ENCODE measurements around the gene ACTL8.

Gene ACTL8

GRCh38 chr1:17755120-17755519 is at the start of gene ACTL8:
ACTL8 (plus strand) TSS chr1:17755333; CDS start chr1:17823009, 67,676 bp downstream.
- no peak for DNase-seq (ENCODE audit: extremely low read depth, low read depth)
- peak; percentile 68 for TF ChIP-seq CTCF (IDR thresholded peaks at IDR 0.05; ENCODE audit: low read depth, low read length, missing control alignments)
- H3K4me3 ChIP-seq (replicated peaks; ENCODE audit: low read depth, low read length): no peak within 1 kb of the TSS

DNA sequence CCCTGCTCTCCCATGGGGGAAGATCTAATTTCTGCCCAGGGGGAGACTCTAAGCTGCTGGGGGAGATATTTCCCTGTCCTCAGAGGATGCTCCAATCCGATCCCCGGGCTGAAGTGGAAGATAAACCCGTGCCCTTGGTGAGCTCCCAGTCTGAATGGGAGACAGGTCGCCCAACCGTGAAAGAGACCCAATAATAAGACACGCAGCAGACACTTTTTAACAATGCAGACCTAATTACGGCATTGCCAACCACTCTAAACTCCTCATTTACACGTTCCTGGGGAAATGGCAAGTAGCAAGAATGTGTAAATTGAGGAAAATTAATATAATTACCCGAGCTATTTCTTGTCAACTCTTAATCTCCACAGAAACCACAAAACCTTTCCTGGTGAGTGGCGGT is 48.7 kb upstream of the ACTL8 start:
- DNase-seq (ENCODE audit: extremely low read depth, low read depth): no peak
- no peak for TF ChIP-seq CTCF (IDR thresholded peaks at IDR 0.05; ENCODE audit: low read depth, low read length, missing control alignments)
- H3K4me3 ChIP-seq (replicated peaks; ENCODE audit: low read depth, low read length): no peak overlapping the region

GRCh38 chr1:17709981-17710380 is 45.2 kb upstream of the ACTL8 start:
- no peak overlapping the region for H3K4me3 ChIP-seq (replicated peaks; ENCODE audit: low read depth, low read length)
- DNase-seq (ENCODE audit: extremely low read depth, low read depth): no peak
- no peak for TF ChIP-seq CTCF (IDR thresholded peaks at IDR 0.05; ENCODE audit: low read depth, low read length, missing control alignments)

DNA sequence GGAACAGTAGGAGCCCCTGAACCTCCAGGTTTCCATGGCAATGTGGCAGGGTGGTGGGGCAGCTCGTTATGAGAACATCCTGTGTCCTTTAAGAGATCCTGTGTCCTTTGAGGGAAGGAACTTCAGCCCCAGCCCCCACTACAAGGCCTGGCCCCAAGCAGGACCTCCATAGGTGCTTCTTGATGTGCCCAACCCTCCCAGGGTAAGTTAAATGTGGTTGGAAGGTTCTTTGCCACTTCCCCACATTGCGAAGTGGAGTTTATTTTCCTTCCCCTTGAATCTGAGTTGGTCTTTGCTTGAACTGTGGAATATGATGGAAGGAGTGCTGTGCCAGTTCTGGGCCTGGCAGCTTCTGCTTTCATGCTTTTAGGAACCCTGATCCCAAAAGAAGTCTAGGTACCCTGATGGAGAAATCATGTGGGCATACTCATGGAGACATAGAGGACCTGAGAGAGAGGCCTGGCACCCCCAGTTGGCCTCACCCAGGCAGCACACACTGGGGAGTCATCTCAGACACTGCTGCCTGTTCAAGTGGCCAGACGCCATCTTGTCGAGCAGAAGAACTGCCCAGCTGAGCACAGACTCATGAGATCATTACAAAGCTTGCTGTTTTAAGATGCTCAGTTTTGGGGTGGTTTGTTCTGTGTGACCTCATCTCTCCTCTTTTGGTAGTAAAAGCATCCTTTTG is 44.1 kb upstream of the ACTL8 start:
- no peak for DNase-seq (ENCODE audit: extremely low read depth, low read depth)
- H3K4me3 ChIP-seq (replicated peaks; ENCODE audit: low read depth, low read length): no peak overlapping the region
- no peak for TF ChIP-seq CTCF (IDR thresholded peaks at IDR 0.05; ENCODE audit: low read depth, low read length, missing control alignments)

DNA sequence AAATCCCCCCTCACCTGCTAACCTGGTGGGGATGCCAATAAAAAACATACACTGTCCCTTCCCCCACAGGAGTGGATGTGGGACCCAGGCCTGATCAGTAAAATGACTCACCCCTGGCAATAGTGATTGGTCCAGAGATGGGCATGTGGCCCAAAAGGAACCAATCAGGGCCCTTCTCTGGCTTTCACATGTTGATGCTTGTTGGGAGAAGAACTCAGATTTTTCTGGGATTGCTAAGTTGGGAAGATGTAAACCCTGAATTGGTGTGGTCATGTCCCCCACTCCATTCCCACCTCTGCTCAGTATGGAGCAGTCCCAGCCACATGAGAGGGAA is 43.6 kb upstream of the ACTL8 start:
- DNase-seq (ENCODE audit: extremely low read depth, low read depth): no peak
- no peak overlapping the region for H3K4me3 ChIP-seq (replicated peaks; ENCODE audit: low read depth, low read length)
- TF ChIP-seq CTCF (IDR thresholded peaks at IDR 0.05; ENCODE audit: low read depth, low read length, missing control alignments): no peak

- no peak for DNase-seq (ENCODE audit: extremely low read depth, low read depth)
These were observed 43.2 kb upstream of the ACTL8 start for GRCh38 chr1:17711941-17712340.

More at GRCh38 chr1:17711941-17712340, 43.2 kb upstream of the ACTL8 start:
- no peak for TF ChIP-seq CTCF (IDR thresholded peaks at IDR 0.05; ENCODE audit: low read depth, low read length, missing control alignments)
- H3K4me3 ChIP-seq (replicated peaks; ENCODE audit: low read depth, low read length): no peak overlapping the region

All from HFF-Myc (cell line).